ENCODE results near the gene PLEK.

PLEK gene

GRCh38 chr2:68434981-68435380, 69.9 kb downstream of the PLEK start (continued):
- TF ChIP-seq TCF7L2 (IDR thresholded peaks at IDR 0.05; ENCODE audit: borderline replicate concordance, low read depth, low read length) (no peak), SP2 (tag by site-specific recombination; IDR thresholded peaks at IDR 0.05) (no peak), HOXD13 (CRISPR knock-in tag; IDR thresholded peaks at IDR 0.05; ENCODE audit: borderline replicate concordance) (no peak), ZNF175 (tag by site-specific recombination; IDR thresholded peaks at IDR 0.05) (no peak), ZNF629 (tag by site-specific recombination; IDR thresholded peaks at IDR 0.05) (no peak), SALL2 (tag by site-specific recombination; IDR thresholded peaks at IDR 0.05; ENCODE audit: borderline replicate concordance) (no peak), OSR2 (tag by site-specific recombination; IDR thresholded peaks at IDR 0.05) (no peak), ZNF639 (tag by site-specific recombination; IDR thresholded peaks at IDR 0.05) (no peak), PRDM10 (tag by site-specific recombination; IDR thresholded peaks at IDR 0.05) (no peak)

GRCh38 chr2:68435615-68436014, 70.5 kb downstream of the PLEK start:
- Histone ChIP-seq H3K4me3 (ENCODE audit: low read depth, low read length) (no peak overlapping the region), H3K9me3 (ENCODE audit: control insufficient read depth, insufficient read depth, low read depth, low read length) (no peaks in the 10 kb centered on the region), H3K36me3 (ENCODE audit: control insufficient read depth in 2 of 2, insufficient read depth in 1 of 2, low read length in 2 of 2) (no peaks in the 10 kb centered on the region), H3K27ac (ENCODE audit: extremely low read depth, low read depth, low read length) (no peak overlapping the region), H3K4me1 (ENCODE audit: control insufficient read depth, insufficient read depth, low read length) (no peaks in the 10 kb centered on the region)
- ChIA-PET CTCF (interaction anchor here (1.2 kb wide), 1 partner anchor 52 kb away, joined by 3 read pairs; no protein-coding TSS in a partner anchor), POLR2A (no interaction called here)
- no peak for TF ChIP-seq ZBTB1 (tag by site-specific recombination; IDR thresholded peaks at IDR 0.05)
- TF ChIP-seq ZNF548 (tag by site-specific recombination; IDR thresholded peaks at IDR 0.05): no peak
- TF ChIP-seq ZNF404 (tag by site-specific recombination; IDR thresholded peaks at IDR 0.05): no peak
- TF ChIP-seq ZNF292 (tag by site-specific recombination; IDR thresholded peaks at IDR 0.05; ENCODE audit: borderline replicate concordance, low read depth): no peak
- no peak for TF ChIP-seq MZF1 (tag by site-specific recombination; IDR thresholded peaks at IDR 0.05; ENCODE audit: borderline replicate concordance)
- no peak for TF ChIP-seq ZNF571 (tag by site-specific recombination; IDR thresholded peaks at IDR 0.05)
- no peak for TF ChIP-seq FEZF1 (tag by site-specific recombination; IDR thresholded peaks at IDR 0.05)
- TF ChIP-seq ZBTB21 (tag by site-specific recombination; IDR thresholded peaks at IDR 0.05): no peak
- no peak for TF ChIP-seq ZNF76 (tag by site-specific recombination; IDR thresholded peaks at IDR 0.05; ENCODE audit: borderline replicate concordance, low read depth)
- no peak for TF ChIP-seq PBX3 (CRISPR knock-in tag; IDR thresholded peaks at IDR 0.05)
- TF ChIP-seq KLF7 (tag by site-specific recombination; IDR thresholded peaks at IDR 0.05; ENCODE audit: borderline replicate concordance): no peak
- no peak for TF ChIP-seq ZNF529 (tag by site-specific recombination; IDR thresholded peaks at IDR 0.05; ENCODE audit: insufficient replicate concordance)
- no peak for TF ChIP-seq ZNF677 (tag by site-specific recombination; IDR thresholded peaks at IDR 0.05)
- TF ChIP-seq ZNF311 (tag by site-specific recombination; IDR thresholded peaks at IDR 0.05; ENCODE audit: borderline replicate concordance): no peak
- no peak for TF ChIP-seq IKZF3 (tag by site-specific recombination; IDR thresholded peaks at IDR 0.05)

Data from HEK293 (cell line).